Memory B cell (primary cell): ENCODE data around the gene ABLIM2.

Source experiments
- ATAC-seq: fragments of 150-1000 bp; cut with Tn5 transposase; 2 replicates; pipeline ENCODE4 v1.10.0; 2021; ENCODE audit warnings: low read depth, mild to moderate bottlenecking, moderate library complexity
- DNase-seq, 2 donors: peaks; one replicate each; pipeline ENCODE4 v3.0.0; 2022; ENCODE audit warnings: low spot score in 2 of 2
- H3K27ac Mint-ChIP-seq: one replicate; pipeline ENCODE4 v1.8.0; 2022; ENCODE audit warnings: mild to moderate bottlenecking, moderate library complexity, mixed read lengths
- H3K27me3 Mint-ChIP-seq: one replicate; pipeline ENCODE4 v1.8.0; 2022; ENCODE audit warnings: mixed read lengths
- H3K36me3 Mint-ChIP-seq: one replicate; pipeline ENCODE4 v1.8.0; 2022; ENCODE audit warnings: mild to moderate bottlenecking, mixed read lengths
- H3K4me1 Mint-ChIP-seq: one replicate; pipeline ENCODE4 v1.8.0; 2022; ENCODE audit warnings: mixed read lengths
- H3K4me3 Mint-ChIP-seq: one replicate; pipeline ENCODE4 v1.8.0; 2022; ENCODE audit warnings: mild to moderate bottlenecking, moderate library complexity, mixed read lengths
- H3K9me3 Mint-ChIP-seq: one replicate; pipeline ENCODE4 v1.8.0; 2022; ENCODE audit warnings: mixed read lengths

The ABLIM2 gene

DNA sequence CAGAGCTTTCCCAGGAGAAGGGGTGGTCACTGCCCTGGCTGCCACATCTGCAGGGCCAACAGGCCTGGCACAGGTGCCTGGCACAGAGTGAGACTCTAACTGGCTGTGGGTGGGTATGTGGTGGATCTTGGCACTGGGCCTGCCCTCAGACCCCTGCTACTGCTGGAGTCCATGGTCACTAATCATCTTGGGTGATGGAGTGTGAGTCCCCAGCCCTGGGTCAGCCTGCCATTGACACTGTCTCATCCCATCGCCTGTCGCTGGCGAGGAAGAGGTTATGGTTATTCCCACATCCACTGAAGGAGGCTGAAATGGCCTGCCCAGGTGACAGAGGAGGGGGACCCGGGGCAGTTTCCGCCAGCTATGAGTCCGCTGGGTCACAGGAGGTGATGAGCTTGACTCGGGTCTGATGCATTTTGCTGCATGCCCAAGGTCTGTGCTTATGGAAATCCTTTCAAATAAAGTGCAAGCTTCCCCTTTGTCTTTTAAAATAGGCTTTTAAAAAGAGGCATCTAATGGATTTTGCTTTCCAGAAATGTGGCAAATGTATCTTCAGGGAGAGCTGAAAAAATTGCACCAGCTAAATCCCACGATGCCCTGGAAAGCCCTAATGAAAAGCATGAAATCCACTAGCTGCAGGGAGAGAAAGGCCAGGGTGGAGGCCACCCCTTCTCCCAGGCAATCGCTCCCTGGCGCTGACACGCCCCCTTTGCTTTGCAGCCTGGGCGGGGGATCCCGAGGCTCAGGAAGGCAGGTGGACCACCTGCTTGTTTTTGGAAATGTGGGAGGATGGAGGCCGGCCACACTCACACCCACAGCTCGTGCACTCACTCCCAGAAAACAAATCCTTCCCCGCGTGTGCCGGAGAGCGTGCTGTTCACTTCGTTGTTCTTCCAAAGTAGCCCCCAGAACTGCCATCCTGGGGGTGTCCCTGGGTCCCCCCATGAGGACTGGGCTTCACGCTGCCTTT, 54.9 kb downstream of the ABLIM2 start:
- Mint-ChIP-seq H3K4me3 (no peak overlapping the region), H3K36me3 (peaks cover 7% of the 10 kb centered on the region), H3K27me3 (peaks cover 9% of the 10 kb centered on the region), H3K27ac (no peak overlapping the region), H3K9me3 (no peaks in the 10 kb centered on the region), H3K4me1 (no peaks in the 10 kb centered on the region)
- DNase-seq (no peak), ATAC-seq (no peak)

GRCh38 chr4:8102831-8103230, 55.8 kb downstream of the ABLIM2 start:
- H3K36me3 Mint-ChIP-seq, result peaks cover 5% of the 10 kb centered on the region
- DNase-seq (no peak), ATAC-seq (no peak)
- no peak overlapping the region for H3K27ac Mint-ChIP-seq
- H3K9me3 Mint-ChIP-seq, result no peaks in the 10 kb centered on the region
- peaks cover 7% of the 10 kb centered on the region for H3K27me3 Mint-ChIP-seq
- H3K4me3 Mint-ChIP-seq, result no peak overlapping the region
- H3K4me1 Mint-ChIP-seq, result no peaks in the 10 kb centered on the region

DNA sequence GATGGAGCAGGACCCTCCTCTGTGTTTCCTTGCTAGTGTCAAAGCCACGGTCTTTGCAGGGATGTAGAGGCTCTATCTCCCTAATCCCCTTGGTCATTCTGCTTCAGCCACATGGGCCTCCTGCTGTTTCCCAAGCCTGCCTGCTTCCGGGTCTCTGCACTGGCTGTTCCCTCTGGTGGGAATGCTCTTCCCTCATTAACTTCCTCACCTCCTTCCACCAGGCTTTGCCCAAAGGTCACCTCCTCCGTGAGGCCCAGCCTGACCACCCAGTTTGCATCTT, 56.6 kb downstream of the ABLIM2 start:
- H3K27me3 Mint-ChIP-seq, result peaks cover 5% of the 10 kb centered on the region
- H3K4me1 Mint-ChIP-seq, result no peaks in the 10 kb centered on the region
- H3K9me3 Mint-ChIP-seq, result no peaks in the 10 kb centered on the region
- peaks cover 4% of the 10 kb centered on the region for H3K36me3 Mint-ChIP-seq
- no peak overlapping the region for H3K4me3 Mint-ChIP-seq
- DNase-seq (no peak), ATAC-seq (no peak)
- no peak overlapping the region for H3K27ac Mint-ChIP-seq

DNA sequence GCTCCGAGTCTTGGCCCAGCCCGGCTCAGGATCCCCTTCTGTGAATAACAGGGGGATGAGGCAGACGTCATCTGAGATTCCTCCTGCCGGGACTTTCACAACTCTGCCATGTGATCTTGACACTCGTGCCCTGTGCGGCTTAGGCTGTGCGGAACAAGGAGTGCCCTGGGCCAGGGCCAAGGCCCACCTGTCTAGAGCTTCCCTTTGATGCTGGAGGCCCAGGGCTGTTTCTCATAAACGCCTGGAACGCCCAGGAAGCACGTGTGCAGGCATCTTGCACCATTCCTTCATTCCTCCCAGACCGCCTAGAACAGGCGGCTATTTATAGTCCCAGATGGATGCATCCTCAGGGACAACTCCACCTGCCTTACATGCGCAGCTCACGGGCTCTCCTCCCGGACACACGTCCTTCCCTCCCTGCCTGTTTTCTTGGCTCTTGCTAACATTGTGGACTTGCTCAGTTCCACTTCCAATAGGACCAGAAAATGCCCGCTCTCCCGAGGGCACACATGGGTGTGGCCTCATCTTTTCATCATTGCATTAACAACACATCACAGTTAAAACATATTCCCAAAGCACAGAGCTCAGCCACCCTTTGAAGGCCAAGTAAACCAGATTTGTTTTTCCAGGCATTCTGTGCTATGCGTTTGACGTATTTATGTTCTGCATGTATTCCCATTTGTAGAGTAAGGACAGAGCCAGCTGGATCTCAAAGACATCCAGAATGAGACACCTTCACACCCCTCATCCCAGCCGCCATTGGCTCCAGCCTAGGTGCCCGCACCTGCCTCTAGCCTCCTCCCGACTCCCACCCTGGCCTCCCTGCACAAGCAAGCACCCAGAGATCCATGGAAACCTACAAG, 57.2 kb downstream of the ABLIM2 start:
- no peak overlapping the region for H3K27ac Mint-ChIP-seq
- no peak for ATAC-seq
- no peaks in the 10 kb centered on the region for H3K9me3 Mint-ChIP-seq
- no peak for DNase-seq
- peaks cover 4% of the 10 kb centered on the region for H3K36me3 Mint-ChIP-seq
- H3K4me3 Mint-ChIP-seq, result no peak overlapping the region
- H3K4me1 Mint-ChIP-seq, result no peaks in the 10 kb centered on the region
- H3K27me3 Mint-ChIP-seq, result peaks cover 5% of the 10 kb centered on the region

DNA sequence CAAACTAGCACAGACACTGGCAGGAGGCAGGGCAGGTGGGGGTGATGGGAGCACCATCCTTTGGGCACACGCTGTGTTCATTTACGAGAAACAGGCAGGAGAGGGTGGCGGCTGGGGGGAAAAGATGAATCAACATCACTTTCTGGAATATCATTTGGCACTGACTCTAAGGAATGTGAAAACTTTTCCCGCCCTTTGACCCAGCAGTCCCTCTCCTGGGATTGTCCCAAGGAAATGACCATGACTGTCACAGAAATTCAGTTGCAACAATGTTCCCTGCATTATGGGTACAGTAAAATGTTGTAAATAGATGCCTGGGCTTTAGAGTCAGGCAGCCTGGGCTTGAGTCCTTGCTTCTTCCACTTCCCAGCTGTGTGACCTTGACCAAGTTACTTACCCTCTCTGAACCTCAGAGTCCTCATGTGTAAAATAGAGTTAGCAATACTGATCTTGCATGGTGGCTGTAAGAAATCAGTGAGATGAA, 58.6 kb downstream of the ABLIM2 start:
- Mint-ChIP-seq H3K27me3 (peaks cover 5% of the 10 kb centered on the region), H3K9me3 (peaks cover under 1% of the 10 kb centered on the region), H3K27ac (no peak overlapping the region), H3K4me1 (no peaks in the 10 kb centered on the region), H3K36me3 (peaks cover 4% of the 10 kb centered on the region), H3K4me3 (no peak overlapping the region)
- ATAC-seq, result no peak
- no peak for DNase-seq

DNA sequence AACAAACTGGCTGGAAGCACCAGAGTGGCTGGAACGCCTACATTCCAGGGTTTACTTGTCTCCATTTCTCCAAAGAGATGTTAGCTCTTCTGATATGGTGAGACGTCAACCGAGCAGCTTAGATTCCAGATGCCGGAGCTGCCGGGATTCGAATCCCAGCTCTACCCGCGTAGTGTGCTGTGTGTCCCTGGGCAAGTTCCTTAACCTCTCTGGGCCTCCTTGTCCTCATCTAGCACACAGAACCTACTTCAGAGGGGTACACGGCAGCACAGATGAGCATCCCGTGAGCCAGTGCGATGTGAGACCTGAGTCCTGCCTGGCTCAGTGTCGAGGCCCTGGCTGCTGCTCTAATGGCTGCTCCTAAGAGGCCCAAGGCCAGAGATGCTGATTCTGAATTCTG, 60.1 kb downstream of the ABLIM2 start:
- H3K9me3 Mint-ChIP-seq, result peaks cover 8% of the 10 kb centered on the region
- H3K36me3 Mint-ChIP-seq, result peaks cover 10% of the 10 kb centered on the region
- ATAC-seq (no peak), DNase-seq (no peak)
- H3K4me1 Mint-ChIP-seq, result no peaks in the 10 kb centered on the region
- no peak overlapping the region for H3K4me3 Mint-ChIP-seq
- H3K27me3 Mint-ChIP-seq, result peaks cover 5% of the 10 kb centered on the region
- no peak overlapping the region for H3K27ac Mint-ChIP-seq

GRCh38 chr4:8097721-8098345, 60.8 kb downstream of the ABLIM2 start:
- ATAC-seq (no peak), DNase-seq (no peak)
- H3K36me3 Mint-ChIP-seq, result peaks cover 10% of the 10 kb centered on the region
- peaks cover 4% of the 10 kb centered on the region for H3K27me3 Mint-ChIP-seq
- peaks cover 8% of the 10 kb centered on the region for H3K9me3 Mint-ChIP-seq
- no peaks in the 10 kb centered on the region for H3K4me1 Mint-ChIP-seq
- no peak overlapping the region for H3K4me3 Mint-ChIP-seq
- no peak overlapping the region for H3K27ac Mint-ChIP-seq

- DNase-seq (no peak), ATAC-seq (no peak)
- Mint-ChIP-seq H3K27ac (no peak overlapping the region), H3K36me3 (peaks cover 10% of the 10 kb centered on the region), H3K9me3 (peaks cover 8% of the 10 kb centered on the region), H3K27me3 (peaks cover under 1% of the 10 kb centered on the region), H3K4me1 (no peaks in the 10 kb centered on the region), H3K4me3 (no peak overlapping the region)
These were observed 61.5 kb downstream of the ABLIM2 start for GRCh38 chr4:8097141-8097541.

- H3K9me3 Mint-ChIP-seq, result peaks cover 8% of the 10 kb centered on the region
- H3K4me3 Mint-ChIP-seq, result no peak overlapping the region
- H3K27me3 Mint-ChIP-seq, result no peaks in the 10 kb centered on the region
- DNase-seq, result no peak
- no peak for ATAC-seq
- H3K4me1 Mint-ChIP-seq, result no peaks in the 10 kb centered on the region
- peaks cover 10% of the 10 kb centered on the region for H3K36me3 Mint-ChIP-seq
- no peak overlapping the region for H3K27ac Mint-ChIP-seq
These were observed 61.9 kb downstream of the ABLIM2 start for GRCh38 chr4:8096690-8097061.

GRCh38 chr4:8095956-8096689, 62.5 kb downstream of the ABLIM2 start:
- DNase-seq, result no peak
- H3K27ac Mint-ChIP-seq, result no peak overlapping the region
- H3K4me1 Mint-ChIP-seq, result no peaks in the 10 kb centered on the region
- peaks cover 8% of the 10 kb centered on the region for H3K9me3 Mint-ChIP-seq
- no peaks in the 10 kb centered on the region for H3K27me3 Mint-ChIP-seq
- ATAC-seq, result no peak
- peaks cover 10% of the 10 kb centered on the region for H3K36me3 Mint-ChIP-seq
- H3K4me3 Mint-ChIP-seq, result no peak overlapping the region

DNA sequence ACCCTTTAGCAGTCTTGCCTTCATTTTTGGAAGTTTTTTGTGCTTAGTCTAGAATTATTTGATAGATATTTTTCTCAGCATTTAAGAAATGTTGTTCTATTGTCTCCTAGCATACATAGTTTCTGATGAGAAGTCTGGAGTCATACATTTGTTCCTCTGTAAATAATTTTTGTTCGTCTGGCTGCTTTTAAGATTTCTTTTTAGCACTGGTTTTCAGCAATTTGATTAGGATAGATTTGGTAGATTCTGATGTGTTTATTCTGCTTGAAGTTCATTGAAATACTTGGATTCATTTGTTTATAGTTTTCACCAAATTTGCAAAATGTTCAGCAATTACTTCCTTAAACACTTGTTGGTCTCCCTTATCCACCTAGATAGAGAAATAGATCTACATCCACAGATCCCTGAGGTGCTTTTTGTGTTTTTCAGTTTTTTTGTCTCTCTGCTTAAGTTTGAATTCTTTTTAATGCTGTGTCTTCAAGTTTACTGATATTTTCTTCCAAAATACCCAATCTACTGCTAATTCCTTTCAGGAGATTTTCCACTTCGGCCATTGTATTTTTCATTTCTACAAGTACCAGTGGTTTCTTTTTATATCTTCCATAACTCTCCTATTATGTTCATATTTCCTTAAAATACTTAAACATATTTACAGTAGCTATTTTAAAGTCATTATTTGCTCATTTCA, 64.9 kb downstream of the ABLIM2 start:
- no peak for DNase-seq
- H3K9me3 Mint-ChIP-seq, result peaks cover 8% of the 10 kb centered on the region
- H3K27ac Mint-ChIP-seq, result no peak overlapping the region
- no peaks in the 10 kb centered on the region for H3K4me1 Mint-ChIP-seq
- no peak overlapping the region for H3K4me3 Mint-ChIP-seq
- ATAC-seq, result no peak
- no peaks in the 10 kb centered on the region for H3K27me3 Mint-ChIP-seq
- peaks cover 10% of the 10 kb centered on the region for H3K36me3 Mint-ChIP-seq

GRCh38 chr4:8092282-8092681, 66.3 kb downstream of the ABLIM2 start:
- Mint-ChIP-seq H3K27me3 (no peaks in the 10 kb centered on the region), H3K27ac (no peak overlapping the region), H3K9me3 (peaks cover 8% of the 10 kb centered on the region), H3K4me1 (no peaks in the 10 kb centered on the region), H3K36me3 (peaks cover 12% of the 10 kb centered on the region), H3K4me3 (no peak overlapping the region)
- DNase-seq, result no peak
- no peak for ATAC-seq

DNA sequence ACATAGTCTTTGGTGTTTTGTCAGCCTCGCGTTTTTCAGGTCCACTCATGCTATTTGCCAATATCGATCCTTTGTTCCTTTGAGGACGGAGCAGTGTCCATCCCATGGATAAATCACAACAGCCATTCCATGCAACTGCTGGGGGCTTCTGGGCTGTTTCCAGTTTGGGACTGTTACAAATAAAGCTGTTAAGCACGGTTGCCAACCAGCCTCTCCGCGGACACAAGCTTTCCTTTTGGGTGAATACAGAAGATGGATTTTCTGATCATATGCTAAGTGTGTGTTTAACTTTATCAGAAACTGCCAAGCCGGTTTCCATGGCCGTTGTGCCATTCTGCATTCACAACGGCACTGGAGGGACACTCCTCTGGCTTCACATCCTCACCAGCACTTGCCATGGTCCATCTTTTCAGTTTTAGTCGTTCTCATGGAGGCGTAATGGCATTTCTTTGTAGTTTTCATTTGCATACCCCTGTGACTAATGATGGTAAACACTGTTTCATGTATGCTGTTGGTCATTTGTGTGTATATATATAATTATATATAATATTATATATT, 67.8 kb downstream of the ABLIM2 start:
- Mint-ChIP-seq H3K4me1 (no peaks in the 10 kb centered on the region), H3K4me3 (no peak overlapping the region), H3K27ac (no peak overlapping the region), H3K9me3 (peaks cover 8% of the 10 kb centered on the region), H3K27me3 (no peaks in the 10 kb centered on the region), H3K36me3 (peaks cover 9% of the 10 kb centered on the region)
- DNase-seq (no peak), ATAC-seq (no peak)
